Stimulated activated effector memory CD8-positive, alpha-beta T cell treated with anti-CD3 and anti-CD28 coated beads, Interleukin-12 subunit alpha, Interleukin-12 subunit beta, amount 100 ng/mL, for 72 hours (primary cell): ENCODE data around the gene PEX5L.
A peak's percentile ranks its signal among the peaks of the same experiment; 100 is the strongest.
"Not testable (repeated sequence)": the region's sequence is repeated elsewhere in the genome, so short reads cannot be mapped to it uniquely, and the experiment has no call there.

Experiments
- ATAC-seq: fragments of 150-1000 bp; cut with Tn5 transposase; 2 replicates; pipeline ENCODE4 v1.10.0; 2021
- DNase-seq, 2 donors: peaks; one replicate each; pipeline ENCODE4 v3.0.0; 2021 to 2022; ENCODE audit warnings: low spot score in 2 of 2
- H3K27ac Mint-ChIP-seq: one replicate; pipeline ENCODE4 v1.8.0; 2022; ENCODE audit warnings: mild to moderate bottlenecking, mixed read lengths
- H3K36me3 Mint-ChIP-seq: one replicate; pipeline ENCODE4 v1.8.0; 2022; ENCODE audit warnings: mild to moderate bottlenecking, mixed read lengths
- H3K4me1 Mint-ChIP-seq: one replicate; pipeline ENCODE4 v1.8.0; 2022; ENCODE audit warnings: mixed read lengths
- H3K4me3 Mint-ChIP-seq: one replicate; pipeline ENCODE4 v1.8.0; 2022; ENCODE audit warnings: mild to moderate bottlenecking, mixed read lengths
- H3K9me3 Mint-ChIP-seq: one replicate; pipeline ENCODE4 v1.8.0; 2022; ENCODE audit warnings: mixed read lengths

Gene PEX5L, protein sequence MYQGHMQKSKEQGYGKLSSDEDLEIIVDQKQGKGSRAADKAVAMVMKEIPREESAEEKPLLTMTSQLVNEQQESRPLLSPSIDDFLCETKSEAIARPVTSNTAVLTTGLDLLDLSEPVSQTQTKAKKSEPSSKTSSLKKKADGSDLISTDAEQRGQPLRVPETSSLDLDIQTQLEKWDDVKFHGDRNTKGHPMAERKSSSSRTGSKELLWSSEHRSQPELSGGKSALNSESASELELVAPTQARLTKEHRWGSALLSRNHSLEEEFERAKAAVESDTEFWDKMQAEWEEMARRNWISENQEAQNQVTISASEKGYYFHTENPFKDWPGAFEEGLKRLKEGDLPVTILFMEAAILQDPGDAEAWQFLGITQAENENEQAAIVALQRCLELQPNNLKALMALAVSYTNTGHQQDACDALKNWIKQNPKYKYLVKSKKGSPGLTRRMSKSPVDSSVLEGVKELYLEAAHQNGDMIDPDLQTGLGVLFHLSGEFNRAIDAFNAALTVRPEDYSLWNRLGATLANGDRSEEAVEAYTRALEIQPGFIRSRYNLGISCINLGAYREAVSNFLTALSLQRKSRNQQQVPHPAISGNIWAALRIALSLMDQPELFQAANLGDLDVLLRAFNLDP

DNA sequence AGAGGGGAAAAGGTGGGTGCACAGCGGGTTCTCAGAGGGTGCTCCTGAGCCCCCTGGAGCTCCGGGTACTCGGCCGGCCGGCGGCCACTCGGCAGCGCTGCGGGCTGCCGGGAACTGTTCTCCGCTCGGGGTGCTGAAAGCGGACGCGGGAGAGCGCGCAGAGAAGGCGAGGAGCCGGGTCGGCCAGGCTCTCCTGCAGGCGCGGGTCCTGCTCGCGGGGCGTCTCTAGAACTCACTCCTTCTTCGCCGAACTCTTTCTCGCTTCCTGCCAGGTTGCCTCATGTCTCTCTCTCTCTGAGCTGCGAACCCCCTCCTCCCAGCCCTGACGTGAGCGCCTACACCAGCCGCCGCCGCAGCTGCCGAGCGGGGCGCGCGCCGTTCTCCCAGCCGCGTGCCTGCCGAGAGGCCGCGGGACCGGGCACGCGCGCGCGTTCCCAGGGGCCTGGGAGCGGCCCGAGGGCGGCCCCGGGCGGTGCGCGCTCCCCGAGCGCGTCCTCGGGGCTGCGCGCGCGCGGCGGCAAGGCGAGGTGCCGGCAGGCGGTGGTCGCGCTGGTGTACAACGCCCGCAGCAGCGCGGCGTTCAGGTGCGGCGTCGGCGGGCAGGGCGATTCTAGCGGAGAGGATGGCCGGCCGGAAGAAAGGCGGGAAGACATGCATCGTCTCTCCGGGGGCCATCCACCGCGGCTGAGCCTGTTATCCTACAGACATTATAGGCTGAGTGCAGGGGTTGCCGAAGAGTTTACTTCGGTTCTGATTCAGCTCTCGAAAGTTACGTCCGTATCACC is at the start of gene PEX5L:
Gene PEX5L, minus strand, starts transcription at position 267 of the 785 bp plus-strand sequence. CDS start 338 bp downstream, outside the sequence.
- peaks cover 5% of the 10 kb centered on the region for H3K4me1 Mint-ChIP-seq
- peak; percentile 69 for ATAC-seq
- no peaks in the 10 kb centered on the region for H3K36me3 Mint-ChIP-seq
- no peaks in the 10 kb centered on the region for H3K9me3 Mint-ChIP-seq
- H3K4me3 Mint-ChIP-seq: peak within 1 kb of the TSS; percentile 36
- no peak within 1 kb of the TSS for H3K27ac Mint-ChIP-seq
- peak; percentile 13 to 72 for DNase-seq

- Mint-ChIP-seq H3K4me3 (no peak overlapping the region), H3K4me1 (no peaks in the 10 kb centered on the region), H3K27ac (no peak overlapping the region), H3K9me3 (peaks cover 6% of the 10 kb centered on the region), H3K36me3 (no peaks in the 10 kb centered on the region)
- ATAC-seq (peak; percentile 45), DNase-seq (no peak)
These were observed 48.5 kb upstream of the PEX5L start for GRCh38 chr3:180085122-180085710.

- Mint-ChIP-seq H3K27ac (no peak overlapping the region), H3K4me1 (no peaks in the 10 kb centered on the region), H3K9me3 (peaks cover 2% of the 10 kb centered on the region), H3K36me3 (no peaks in the 10 kb centered on the region), H3K4me3 (no peak overlapping the region)
- ATAC-seq (no peak), DNase-seq (no peak)
These were observed 46.0 kb upstream of the PEX5L start for GRCh38 chr3:180082699-180083098.

DNA sequence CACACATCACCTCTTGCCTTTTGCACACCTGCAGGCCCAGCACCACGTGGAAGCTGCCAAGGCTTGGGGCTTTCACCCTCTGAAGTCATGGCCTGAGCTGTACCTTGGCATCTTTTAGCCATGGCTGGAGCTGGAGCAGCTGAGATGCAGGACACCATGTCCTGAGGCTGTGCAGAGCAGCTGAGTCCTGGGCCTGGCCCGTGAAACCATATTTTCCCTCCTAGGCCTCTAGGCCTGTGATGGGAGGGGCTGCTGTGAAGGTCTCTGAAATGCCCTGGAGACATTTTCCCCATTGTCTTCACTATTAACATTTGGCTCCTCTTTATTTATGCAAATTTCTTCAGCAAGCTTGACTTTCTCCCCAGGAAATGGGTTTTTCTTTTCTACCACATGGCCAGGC is 41.9 kb upstream of the PEX5L start:
- Mint-ChIP-seq H3K27ac (no peak overlapping the region), H3K4me3 (no peak overlapping the region), H3K4me1 (no peaks in the 10 kb centered on the region), H3K9me3 (peaks cover 4% of the 10 kb centered on the region), H3K36me3 (no peaks in the 10 kb centered on the region)
- DNase-seq (no peak), ATAC-seq (no peak)

- H3K27ac Mint-ChIP-seq: no peak overlapping the region
- no peak overlapping the region for H3K4me3 Mint-ChIP-seq
- ATAC-seq (no peak), DNase-seq (no peak)
- H3K9me3 Mint-ChIP-seq: peaks cover 3% of the 10 kb centered on the region
- H3K36me3 Mint-ChIP-seq: no peaks in the 10 kb centered on the region
- H3K4me1 Mint-ChIP-seq: no peaks in the 10 kb centered on the region
These were observed 36.8 kb upstream of the PEX5L start for GRCh38 chr3:180073561-180073960.

DNA sequence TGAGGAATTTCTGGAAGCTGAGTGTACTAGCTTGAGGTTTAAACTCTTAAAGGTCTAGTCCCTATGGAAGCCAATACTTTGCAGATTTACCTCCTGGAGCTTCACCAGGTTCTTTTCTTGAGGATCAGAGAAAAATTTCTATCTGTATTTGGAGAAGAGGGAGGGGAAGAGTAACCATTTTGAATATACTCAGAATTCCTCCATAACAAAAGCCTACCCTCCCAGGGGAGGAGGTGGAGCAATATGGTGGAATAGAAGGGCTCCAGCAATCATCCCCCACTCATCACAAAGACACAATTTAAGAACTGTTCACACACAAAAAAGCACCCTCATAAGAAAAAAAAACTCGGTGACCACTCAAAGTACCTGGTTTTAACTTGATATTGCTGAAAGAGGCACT is 36.0 kb upstream of the PEX5L start:
- no peak for ATAC-seq
- H3K9me3 Mint-ChIP-seq: peaks cover 3% of the 10 kb centered on the region

DNA sequence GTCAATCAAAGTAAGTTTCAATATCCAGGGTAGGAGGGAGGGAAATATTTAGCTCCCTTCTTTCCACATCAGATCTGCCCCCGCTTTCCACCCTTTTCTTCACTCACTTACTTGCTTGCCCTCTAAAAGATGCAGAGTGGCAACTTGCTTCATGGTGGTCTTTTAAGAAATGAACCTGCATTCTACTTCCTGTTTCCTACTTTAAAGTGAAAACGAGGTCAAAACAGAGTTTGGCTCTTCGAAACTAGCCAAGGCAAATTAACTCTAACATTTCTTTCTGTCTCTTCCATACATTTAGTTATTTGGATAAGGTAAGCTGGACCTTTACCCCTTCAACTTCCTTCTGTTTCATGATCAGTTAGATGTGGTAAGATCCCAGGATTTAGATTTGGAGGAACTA is 34.2 kb upstream of the PEX5L start:
- Mint-ChIP-seq H3K9me3 (no peaks in the 10 kb centered on the region), H3K4me3 (no peak overlapping the region), H3K27ac (no peak overlapping the region), H3K36me3 (no peaks in the 10 kb centered on the region), H3K4me1 (no peaks in the 10 kb centered on the region)
- ATAC-seq (no peak), DNase-seq (no peak)

More for the DNA sequence above, 36.0 kb upstream of the PEX5L start:
- H3K4me1 Mint-ChIP-seq: no peaks in the 10 kb centered on the region
- no peak for DNase-seq
- no peak overlapping the region for H3K27ac Mint-ChIP-seq
- H3K36me3 Mint-ChIP-seq: no peaks in the 10 kb centered on the region
- no peak overlapping the region for H3K4me3 Mint-ChIP-seq

- DNase-seq: no peak
- Mint-ChIP-seq H3K27ac (no peak overlapping the region), H3K4me1 (no peaks in the 10 kb centered on the region), H3K4me3 (no peak overlapping the region), H3K36me3 (no peaks in the 10 kb centered on the region), H3K9me3 (no peaks in the 10 kb centered on the region)
- no peak for ATAC-seq
These were observed 31.3 kb upstream of the PEX5L start for GRCh38 chr3:180068023-180068422.

GRCh38 chr3:180066598-180066997 is 29.9 kb upstream of the PEX5L start:
- Mint-ChIP-seq H3K4me3 (no peak overlapping the region), H3K36me3 (no peaks in the 10 kb centered on the region), H3K9me3 (no peaks in the 10 kb centered on the region), H3K4me1 (no peaks in the 10 kb centered on the region), H3K27ac (no peak overlapping the region)
- ATAC-seq: no peak
- DNase-seq: no peak

GRCh38 chr3:180063783-180064182 is 27.0 kb upstream of the PEX5L start:
- Mint-ChIP-seq H3K36me3 (no peaks in the 10 kb centered on the region), H3K9me3 (no peaks in the 10 kb centered on the region), H3K27ac (no peak overlapping the region), H3K4me1 (no peaks in the 10 kb centered on the region), H3K4me3 (no peak overlapping the region)
- ATAC-seq (no peak), DNase-seq (no peak)

DNA sequence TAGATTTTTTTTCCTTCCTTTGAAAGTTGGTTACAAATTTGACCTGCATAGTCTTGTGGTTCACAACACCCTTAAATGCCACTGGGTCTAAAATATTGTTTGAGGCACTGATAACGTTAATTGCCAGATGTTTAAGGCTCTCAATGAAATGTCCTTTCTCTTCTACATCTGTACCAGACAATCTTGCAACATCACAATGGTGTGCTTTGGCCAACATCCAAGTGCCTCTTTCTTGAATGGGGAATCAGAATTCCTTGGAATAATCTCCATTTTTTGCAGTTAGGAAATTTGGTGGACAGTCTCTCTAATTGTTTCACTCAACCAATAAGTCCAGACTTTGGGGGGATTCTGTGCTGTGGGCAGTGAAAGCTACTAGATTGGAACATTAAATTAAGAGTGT is 26.0 kb upstream of the PEX5L start:
- ATAC-seq (no peak), DNase-seq (no peak)
- H3K4me1 Mint-ChIP-seq: no peaks in the 10 kb centered on the region
- H3K36me3 Mint-ChIP-seq: no peaks in the 10 kb centered on the region
- no peak overlapping the region for H3K27ac Mint-ChIP-seq
- H3K9me3 Mint-ChIP-seq: no peaks in the 10 kb centered on the region
- H3K4me3 Mint-ChIP-seq: no peak overlapping the region

GRCh38 chr3:180059356-180059755 is 22.6 kb upstream of the PEX5L start:
- Mint-ChIP-seq H3K36me3 (no peaks in the 10 kb centered on the region), H3K4me1 (no peaks in the 10 kb centered on the region), H3K27ac (no peak overlapping the region), H3K9me3 (no peaks in the 10 kb centered on the region), H3K4me3 (no peak overlapping the region)
- DNase-seq: no peak
- ATAC-seq: no peak

DNA sequence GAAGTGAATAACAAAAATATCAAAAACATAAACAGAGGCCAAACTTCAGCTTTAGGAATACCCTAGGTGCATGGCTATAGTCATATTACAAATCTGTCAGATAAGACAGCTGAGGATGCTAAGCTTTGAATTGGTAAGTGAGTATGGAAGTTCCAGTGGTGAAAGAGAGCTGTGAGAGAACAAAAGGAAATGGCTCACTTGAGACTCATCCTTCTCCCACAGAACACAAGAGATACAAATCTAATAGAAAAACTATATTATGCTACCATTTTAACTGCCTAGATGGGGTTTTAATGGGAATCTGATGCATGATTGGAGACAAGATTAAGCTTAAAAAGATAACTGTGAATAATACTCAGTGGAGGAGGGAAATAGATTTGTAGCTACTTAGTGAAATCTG is 21.5 kb upstream of the PEX5L start:
- Mint-ChIP-seq H3K9me3 (no peaks in the 10 kb centered on the region), H3K4me3 (no peak overlapping the region), H3K27ac (no peak overlapping the region), H3K36me3 (no peaks in the 10 kb centered on the region), H3K4me1 (no peaks in the 10 kb centered on the region)
- no peak for DNase-seq
- no peak for ATAC-seq

DNA sequence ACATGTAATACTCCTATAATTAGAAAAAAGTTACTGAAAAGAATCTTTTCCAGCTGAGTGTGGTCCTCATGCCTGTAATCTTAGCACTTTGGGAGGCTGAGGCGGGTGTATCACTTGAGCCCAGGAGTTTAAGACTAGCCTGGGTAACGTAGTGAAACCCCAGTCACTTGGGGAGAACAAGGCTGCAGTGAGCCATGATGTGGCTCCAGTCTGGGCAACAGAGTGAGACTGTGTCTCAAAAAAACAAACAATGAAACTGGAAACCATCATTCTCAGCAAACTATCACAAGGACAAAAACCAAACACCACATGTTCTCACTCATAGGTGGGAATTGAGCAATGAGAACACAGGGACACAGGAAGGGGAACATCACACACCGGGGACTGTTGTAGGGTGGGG is 18.9 kb upstream of the PEX5L start:
- H3K27ac Mint-ChIP-seq, H3K36me3 Mint-ChIP-seq: not testable (repeated sequence)

GRCh38 chr3:180049391-180049790 is 12.7 kb upstream of the PEX5L start:
- Mint-ChIP-seq H3K9me3 (no peaks in the 10 kb centered on the region), H3K4me3 (no peak overlapping the region), H3K36me3 (no peaks in the 10 kb centered on the region), H3K4me1 (no peaks in the 10 kb centered on the region), H3K27ac (no peak overlapping the region)
- DNase-seq: no peak
- ATAC-seq: no peak

More for the DNA sequence above, 18.9 kb upstream of the PEX5L start:
- not testable (repeated sequence) for DNase-seq, H3K4me1 Mint-ChIP-seq, H3K4me3 Mint-ChIP-seq, ATAC-seq, H3K9me3 Mint-ChIP-seq
